Adrenal gland (tissue), 19 donors: ENCODE measurements around the gene HSPB3. TPM values are rescaled to one million over a fixed set of nuclear protein-coding genes. Genes with fewer than 3 reads are reported as not detected.

Experiments
- DNase-seq, 7 donors: peaks; one replicate each; pipeline ENCODE4 v3.0.0-alpha.2; 2019 to 2020
- H3K27ac ChIP-seq, 5 donors: fragments of 200-600 bp; sonication (generic) in 4 of 5; 1 replicate in 3 of 5; 2 replicates in 2 of 5; pipeline versions ENCODE4 v1.5.1 to v1.8.0; 2016 to 2020; ENCODE audit warnings: mild to moderate bottlenecking in 1 of 5
- H3K27me3 ChIP-seq: fragments of 200-600 bp; 2 replicates; pipeline ENCODE4 v1.8.0; 2021
- H3K36me3 ChIP-seq, 2 donors: fragments of 200-600 bp; replicated peaks in 1 of 2; 1 replicate in 1 of 2; 2 replicates in 1 of 2; pipeline versions ENCODE4 v1.5.1 to v1.8.0; 2018 to 2022
- H3K4me1 ChIP-seq, 2 donors: fragments of 200-600 bp; replicated peaks in 1 of 2; 1 replicate in 1 of 2; 2 replicates in 1 of 2; pipeline versions ENCODE4 v1.5.1 to v1.8.0; 2018 to 2021
- H3K4me3 ChIP-seq, 4 donors: fragments of 200-600 bp; sonication (generic) in 3 of 4; one replicate each; pipeline ENCODE4 v1.5.1; 2016 to 2018
- H3K9me3 ChIP-seq, 3 donors: fragments of 200-600 bp; sonication (generic) in 1 of 3; replicated peaks in 1 of 3; 1 replicate in 2 of 3; 2 replicates in 1 of 3; pipeline versions ENCODE4 v1.5.1 to v1.8.0; 2016 to 2021
- POLR2A ChIP-seq, 2 donors: fragments of 450-650 bp; IDR thresholded peaks; one replicate each; pipeline ENCODE4 v1.6.1; 2017; ENCODE audit warnings: antibody characterized with exemption in 2 of 2, mild to moderate bottlenecking in 2 of 2, moderate library complexity in 1 of 2
- WGBS, 4 donors: extraction: QIAGEN DNeasy Blood & Tissue Kit in 2 of 4; methylation state at CpG; one replicate each; pipeline versions ENCODE4 v1.1.5 to v1.1.7; 2013 to 2017; 5-methylcytosine and 5-hydroxymethylcytosine counted together
- intact Hi-C, 2 donors: fragments of 100-400 bp; cut with DNase I; formaldehyde crosslinking; loops; one replicate each; pipeline versions ENCODE4 v1.14.1 to v1.15.0; 2022 to 2023
- long read RNA-seq, 10 donors: library from polyadenylated mRNA in 3 of 10; unstranded in 2 of 10; stranded (forward) in 1 of 10; transcript quantifications; one replicate each; pipeline ENCODE4 v2.0.0 and lab custom pipeline, GENCODE V29; 2021 to 2026
- polyA plus RNA-seq, 3 donors: library from polyadenylated mRNA; stranded (reverse); fragments of 200-250 nt in 2 of 3; fragments of 350-450 nt in 1 of 3; fragmentation: Illumina TruSeq in 1 of 3; extraction: RNeasy Lipid Tissue Mini Kit (QIAGEN cat#74804) in 1 of 3; gene quantifications; one replicate each; pipeline ENCODE4 v1.2.3, GENCODE V29; 2013 to 2014
- total RNA-seq, 9 donors: library from RNA; depleted of rRNA in 4 of 9; stranded (reverse); fragments of >200 nt in 4 of 9; fragments of 120-200 nt in 1 of 9; fragmentation: NEBNext Ultra II Directional in 1 of 9; extraction: Animal tissue kit (Norgen Biotek cat#: 25700) in 1 of 9; gene quantifications; one replicate each; pipeline versions ENCODE4 v1.1.0 to v1.2.4, GENCODE V29; 2013 to 2023
- TF ChIP-seq, protein P1 (sequence below), 6 experiments: fragments of 450-650 bp in 4 of 6; fragments of 200-600 bp in 2 of 6; sonication (generic) in 1 of 6; IDR thresholded peaks; 1 replicate in 5 of 6; 2 replicates in 1 of 6; pipeline versions ENCODE4 v1.5.1 to v1.8.0; 2016 to 2021; ENCODE audit warnings: antibody characterized with exemption in 6 of 6, mild to moderate bottlenecking in 2 of 6, moderate library complexity in 1 of 6
- donor health status: healthy with polysubstance abuse.
- donor health status: Bipolar disorder and iron deficiency.
- donor health status: DM: yes; HTN: yes; CAD: no.
- donor health status: DM: no; HTN: no; CAD: no.
- donor health status: DM: no; HTN: no; CAD: no.
- donor health status: DM: yes; HTN: yes; CAD: no.

Gene HSPB3
- total RNA-seq (under 1 TPM in 1 of 9 donors, not detected in 8; 0.28 TPM), polyA plus RNA-seq (under 1 TPM in 2 of 3 donors, not detected in 1; 0.54 to 0.64 TPM)
- long read RNA-seq, donor 1, partial matches to known transcripts, result 0 of 1 reads
- long read RNA-seq, donor 1, other reads (novel, unspliced or antisense), result 0 of 1 reads
- long read RNA-seq, donor 2, result 0 reads
- long read RNA-seq, donor 3, partial matches to known transcripts, result 0 of 1 reads
- long read RNA-seq, donor 3, other reads (novel, unspliced or antisense), result 0 of 1 reads
- long read RNA-seq, donor 4, result 0 reads
- long read RNA-seq, donor 5, result 0 reads
- long read RNA-seq, donor 6, partial matches to known transcripts, result 0 of 1 reads
- long read RNA-seq, donor 6, other reads (novel, unspliced or antisense), result 0 of 1 reads
- long read RNA-seq, donor 7, result 0 reads
- long read RNA-seq, donor 8, result 0 reads
- long read RNA-seq, donor 9, result 0 reads
- long read RNA-seq, donor 10, result 0 reads

DNA sequence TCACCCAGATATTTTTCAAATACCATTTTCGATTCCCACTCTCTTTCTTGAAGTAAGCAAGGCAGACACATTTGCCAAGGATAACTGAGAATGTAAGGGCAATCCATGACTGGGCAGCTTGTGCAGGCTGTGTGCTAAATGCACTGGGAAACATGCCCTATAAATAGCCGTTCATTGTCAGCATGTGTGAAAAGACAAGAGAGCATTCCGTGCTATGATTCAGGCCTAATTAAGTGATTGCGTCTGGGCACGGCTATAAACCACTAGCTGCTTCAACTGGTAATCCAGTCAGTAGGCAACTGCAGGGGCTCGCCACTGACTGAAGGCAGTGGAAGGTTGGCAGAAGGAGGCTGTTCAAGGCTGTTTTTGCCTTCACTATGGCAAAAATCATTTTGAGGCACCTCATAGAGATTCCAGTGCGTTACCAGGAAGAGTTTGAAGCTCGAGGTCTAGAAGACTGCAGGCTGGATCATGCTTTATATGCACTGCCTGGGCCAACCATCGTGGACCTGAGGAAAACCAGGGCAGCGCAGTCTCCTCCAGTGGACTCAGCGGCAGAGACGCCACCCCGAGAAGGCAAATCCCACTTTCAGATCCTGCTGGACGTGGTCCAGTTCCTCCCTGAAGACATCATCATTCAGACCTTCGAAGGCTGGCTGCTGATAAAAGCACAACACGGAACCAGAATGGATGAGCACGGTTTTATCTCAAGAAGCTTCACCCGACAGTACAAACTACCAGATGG, at the start of gene HSPB3:
Gene HSPB3, plus strand, starts transcription at position 287 of the 745 bp plus-strand sequence. Its CDS starts 91 bp downstream, at position 378.
- H3K4me3 ChIP-seq, result no peak within 1 kb of the TSS
- intact Hi-C loops, result no loop called here
- H3K4me1 ChIP-seq, result peaks cover 0 to 18% of the 10 kb centered on the region in 2 donors
- H3K27me3 ChIP-seq, result no peaks in the 10 kb centered on the region
- 71 to 83% (median 75%) methylated on average over 13 to 18 of the region's 18 CpGs for WGBS, 4 donors
- no peak for TF ChIP-seq POLR2A (IDR thresholded peaks at IDR 0.05)
- TF ChIP-seq, protein P1, sequence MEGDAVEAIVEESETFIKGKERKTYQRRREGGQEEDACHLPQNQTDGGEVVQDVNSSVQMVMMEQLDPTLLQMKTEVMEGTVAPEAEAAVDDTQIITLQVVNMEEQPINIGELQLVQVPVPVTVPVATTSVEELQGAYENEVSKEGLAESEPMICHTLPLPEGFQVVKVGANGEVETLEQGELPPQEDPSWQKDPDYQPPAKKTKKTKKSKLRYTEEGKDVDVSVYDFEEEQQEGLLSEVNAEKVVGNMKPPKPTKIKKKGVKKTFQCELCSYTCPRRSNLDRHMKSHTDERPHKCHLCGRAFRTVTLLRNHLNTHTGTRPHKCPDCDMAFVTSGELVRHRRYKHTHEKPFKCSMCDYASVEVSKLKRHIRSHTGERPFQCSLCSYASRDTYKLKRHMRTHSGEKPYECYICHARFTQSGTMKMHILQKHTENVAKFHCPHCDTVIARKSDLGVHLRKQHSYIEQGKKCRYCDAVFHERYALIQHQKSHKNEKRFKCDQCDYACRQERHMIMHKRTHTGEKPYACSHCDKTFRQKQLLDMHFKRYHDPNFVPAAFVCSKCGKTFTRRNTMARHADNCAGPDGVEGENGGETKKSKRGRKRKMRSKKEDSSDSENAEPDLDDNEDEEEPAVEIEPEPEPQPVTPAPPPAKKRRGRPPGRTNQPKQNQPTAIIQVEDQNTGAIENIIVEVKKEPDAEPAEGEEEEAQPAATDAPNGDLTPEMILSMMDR (IDR thresholded peaks at IDR 0.05), result no peak
- H3K36me3 ChIP-seq, result no peaks in the 10 kb centered on the region
- no peaks in the 10 kb centered on the region for H3K9me3 ChIP-seq
- DNase-seq, result no peak
- no peak within 1 kb of the TSS for H3K27ac ChIP-seq

GRCh38 chr5:54411176-54411575, 44.3 kb upstream of the HSPB3 start:
- WGBS, 4 donors, result 87 to 97% (median 91%) methylated on average over 2 of the region's 2 CpGs
- no peak overlapping the region for H3K27ac ChIP-seq
- intact Hi-C loops, result loop anchor here (10.0 kb wide), 2 partner anchors 96 to 166 kb away; partner anchors contain the start of gene ARL15 (in 2 of the 2)
- TF ChIP-seq, protein P1 (IDR thresholded peaks at IDR 0.05), result no peak
- TF ChIP-seq POLR2A (IDR thresholded peaks at IDR 0.05), result no peak
- no peaks in the 10 kb centered on the region for H3K36me3 ChIP-seq
- H3K4me1 ChIP-seq, result no peaks in the 10 kb centered on the region
- H3K9me3 ChIP-seq, result no peaks in the 10 kb centered on the region
- H3K4me3 ChIP-seq, result no peak overlapping the region
- no peak for DNase-seq
- no peaks in the 10 kb centered on the region for H3K27me3 ChIP-seq

- DNase-seq, result no peak
- Histone ChIP-seq H3K27ac (no peak overlapping the region), H3K4me1 (no peaks in the 10 kb centered on the region), H3K4me3 (no peak overlapping the region), H3K9me3 (no peaks in the 10 kb centered on the region), H3K27me3 (no peaks in the 10 kb centered on the region), H3K36me3 (no peaks in the 10 kb centered on the region)
- 88 to 98% (median 94%) methylated on average over 2 of the region's 2 CpGs for WGBS, 4 donors
- TF ChIP-seq, protein P1 (IDR thresholded peaks at IDR 0.05), result no peak
- TF ChIP-seq POLR2A (IDR thresholded peaks at IDR 0.05), result no peak
- intact Hi-C loops, result loop anchor here (10.0 kb wide), 2 partner anchors 98 to 168 kb away; partner anchors contain the start of gene ARL15 (in 2 of the 2)
Measured at GRCh38 chr5:54412913-54413312, 42.6 kb upstream of the HSPB3 start.

- H3K4me3 ChIP-seq, result no peak overlapping the region
- WGBS, 4 donors, result 83 to 87% (median 84%) methylated on average over 3 of the region's 3 CpGs
Measured at GRCh38 chr5:54415147-54415546, 40.4 kb upstream of the HSPB3 start.

More at GRCh38 chr5:54415147-54415546, 40.4 kb upstream of the HSPB3 start:
- no peaks in the 10 kb centered on the region for H3K27me3 ChIP-seq
- DNase-seq, result no peak
- TF ChIP-seq, protein P1 (IDR thresholded peaks at IDR 0.05), result no peak
- TF ChIP-seq POLR2A (IDR thresholded peaks at IDR 0.05), result no peak
- no peaks in the 10 kb centered on the region for H3K4me1 ChIP-seq
- no peaks in the 10 kb centered on the region for H3K36me3 ChIP-seq
- intact Hi-C loops, result loop anchor here (10.0 kb wide), 2 partner anchors 100 to 170 kb away; partner anchors contain the start of gene ARL15 (in 2 of the 2)
- H3K27ac ChIP-seq, result no peak overlapping the region
- H3K9me3 ChIP-seq, result no peaks in the 10 kb centered on the region
